ENCODE results near the gene PARP2.

PARP2 gene

GRCh38 chr14:20383032-20383431 lies 39.6 kb downstream of the PARP2 start:
- H3K36me3 ChIP-seq (ENCODE audit: control insufficient read depth, insufficient read depth, low read length) = peaks cover 68% of the 10 kb centered on the region

GRCh38 chr14:20383636-20384035 lies 40.2 kb downstream of the PARP2 start:
- H3K9ac ChIP-seq (ENCODE audit: low read depth, low read length) = no peak overlapping the region
- H3K36me3 ChIP-seq (ENCODE audit: control insufficient read depth, insufficient read depth, low read length) = peaks cover 63% of the 10 kb centered on the region
- no peaks in the 10 kb centered on the region for H3K9me3 ChIP-seq (ENCODE audit: control insufficient read depth, insufficient read depth, low read length)
- no peaks in the 10 kb centered on the region for H3K4me1 ChIP-seq (ENCODE audit: control insufficient read depth, insufficient read depth, low read length)
- H3K4me3 ChIP-seq (ENCODE audit: low read depth, low read length) = no peak overlapping the region
- H3K27me3 ChIP-seq (ENCODE audit: control insufficient read depth, insufficient read depth, low read length) = no peaks in the 10 kb centered on the region

More at GRCh38 chr14:20383032-20383431, 39.6 kb downstream of the PARP2 start:
- Histone ChIP-seq H3K4me3 (ENCODE audit: low read depth, low read length) (no peak overlapping the region), H3K9ac (ENCODE audit: low read depth, low read length) (no peak overlapping the region), H3K9me3 (ENCODE audit: control insufficient read depth, insufficient read depth, low read length) (no peaks in the 10 kb centered on the region), H3K27me3 (ENCODE audit: control insufficient read depth, insufficient read depth, low read length) (no peaks in the 10 kb centered on the region), H3K4me1 (ENCODE audit: control insufficient read depth, insufficient read depth, low read length) (no peaks in the 10 kb centered on the region)

GRCh38 chr14:20384321-20384720 lies 40.9 kb downstream of the PARP2 start:
- H3K4me1 ChIP-seq (ENCODE audit: control insufficient read depth, insufficient read depth, low read length) = no peaks in the 10 kb centered on the region
- H3K9me3 ChIP-seq (ENCODE audit: control insufficient read depth, insufficient read depth, low read length) = no peaks in the 10 kb centered on the region
- H3K4me3 ChIP-seq (ENCODE audit: low read depth, low read length) = no peak overlapping the region
- H3K27me3 ChIP-seq (ENCODE audit: control insufficient read depth, insufficient read depth, low read length) = no peaks in the 10 kb centered on the region
- H3K9ac ChIP-seq (ENCODE audit: low read depth, low read length) = no peak overlapping the region
- H3K36me3 ChIP-seq (ENCODE audit: control insufficient read depth, insufficient read depth, low read length) = peaks cover 57% of the 10 kb centered on the region

DNA sequence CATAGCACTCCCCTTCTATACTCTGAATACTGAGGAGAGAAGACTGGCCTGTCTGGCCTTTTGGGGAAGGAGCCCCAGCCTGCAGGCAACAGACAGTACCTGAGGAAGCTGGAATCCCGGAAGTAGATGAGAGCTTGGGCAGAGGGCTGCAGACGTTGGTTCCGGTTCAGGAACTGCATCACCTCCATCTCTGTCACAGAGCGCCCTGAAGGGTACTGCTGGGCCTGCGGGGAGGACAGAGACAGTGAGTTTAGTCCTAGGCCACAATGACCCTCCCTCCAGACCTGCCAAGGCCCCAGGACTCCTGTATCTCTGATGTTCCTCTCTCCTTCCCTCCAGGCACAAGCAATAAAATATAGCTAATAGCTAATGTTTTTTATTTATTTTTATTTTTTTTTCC lies 41.5 kb downstream of the PARP2 start:
- no peaks in the 10 kb centered on the region for H3K27me3 ChIP-seq (ENCODE audit: control insufficient read depth, insufficient read depth, low read length)
- H3K4me3 ChIP-seq (ENCODE audit: low read depth, low read length) = no peak overlapping the region
- peaks cover 51% of the 10 kb centered on the region for H3K36me3 ChIP-seq (ENCODE audit: control insufficient read depth, insufficient read depth, low read length)

GRCh38 chr14:20386276-20386855 lies 42.9 kb downstream of the PARP2 start:
- Histone ChIP-seq H3K27me3 (ENCODE audit: control insufficient read depth, insufficient read depth, low read length) (no peaks in the 10 kb centered on the region), H3K4me3 (ENCODE audit: low read depth, low read length) (no peak overlapping the region), H3K9ac (ENCODE audit: low read depth, low read length) (no peak overlapping the region), H3K36me3 (ENCODE audit: control insufficient read depth, insufficient read depth, low read length) (peaks cover 46% of the 10 kb centered on the region), H3K9me3 (ENCODE audit: control insufficient read depth, insufficient read depth, low read length) (no peaks in the 10 kb centered on the region), H3K4me1 (ENCODE audit: control insufficient read depth, insufficient read depth, low read length) (no peaks in the 10 kb centered on the region)

More for the DNA sequence above, 41.5 kb downstream of the PARP2 start:
- Histone ChIP-seq H3K9me3 (ENCODE audit: control insufficient read depth, insufficient read depth, low read length) (no peaks in the 10 kb centered on the region), H3K4me1 (ENCODE audit: control insufficient read depth, insufficient read depth, low read length) (no peaks in the 10 kb centered on the region), H3K9ac (ENCODE audit: low read depth, low read length) (no peak overlapping the region)

- peaks cover 38% of the 10 kb centered on the region for H3K36me3 ChIP-seq (ENCODE audit: control insufficient read depth, insufficient read depth, low read length)
Measured at GRCh38 chr14:20387576-20387975, 44.1 kb downstream of the PARP2 start.

DNA sequence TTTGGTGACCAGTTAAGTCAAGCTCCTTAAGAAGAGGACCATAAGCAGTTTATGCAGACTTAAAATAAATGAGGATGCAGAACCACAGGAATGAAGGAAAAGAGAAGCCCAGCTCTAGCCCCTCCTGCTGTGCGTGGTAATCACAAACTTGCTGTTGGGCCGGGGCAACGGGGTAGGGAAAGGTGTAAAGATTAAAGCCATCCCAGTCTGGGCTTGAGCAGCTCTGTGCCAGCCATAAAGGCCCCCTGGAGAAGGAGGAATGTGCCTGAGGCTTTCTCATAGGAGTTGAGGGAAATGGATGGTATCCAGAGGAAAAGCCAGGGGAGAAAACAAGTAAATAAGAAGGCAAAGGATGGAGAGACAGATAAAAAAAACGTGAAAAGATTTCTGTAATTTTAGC lies 44.7 kb downstream of the PARP2 start:
- no peaks in the 10 kb centered on the region for H3K9me3 ChIP-seq (ENCODE audit: control insufficient read depth, insufficient read depth, low read length)
- peaks cover 33% of the 10 kb centered on the region for H3K36me3 ChIP-seq (ENCODE audit: control insufficient read depth, insufficient read depth, low read length)
- H3K4me3 ChIP-seq (ENCODE audit: low read depth, low read length) = no peak overlapping the region
- H3K9ac ChIP-seq (ENCODE audit: low read depth, low read length) = no peak overlapping the region
- no peaks in the 10 kb centered on the region for H3K4me1 ChIP-seq (ENCODE audit: control insufficient read depth, insufficient read depth, low read length)
- H3K27me3 ChIP-seq (ENCODE audit: control insufficient read depth, insufficient read depth, low read length) = no peaks in the 10 kb centered on the region

More at GRCh38 chr14:20387576-20387975, 44.1 kb downstream of the PARP2 start:
- Histone ChIP-seq H3K4me1 (ENCODE audit: control insufficient read depth, insufficient read depth, low read length) (no peaks in the 10 kb centered on the region), H3K9me3 (ENCODE audit: control insufficient read depth, insufficient read depth, low read length) (no peaks in the 10 kb centered on the region), H3K27me3 (ENCODE audit: control insufficient read depth, insufficient read depth, low read length) (no peaks in the 10 kb centered on the region), H3K9ac (ENCODE audit: low read depth, low read length) (no peak overlapping the region), H3K4me3 (ENCODE audit: low read depth, low read length) (no peak overlapping the region)

DNA sequence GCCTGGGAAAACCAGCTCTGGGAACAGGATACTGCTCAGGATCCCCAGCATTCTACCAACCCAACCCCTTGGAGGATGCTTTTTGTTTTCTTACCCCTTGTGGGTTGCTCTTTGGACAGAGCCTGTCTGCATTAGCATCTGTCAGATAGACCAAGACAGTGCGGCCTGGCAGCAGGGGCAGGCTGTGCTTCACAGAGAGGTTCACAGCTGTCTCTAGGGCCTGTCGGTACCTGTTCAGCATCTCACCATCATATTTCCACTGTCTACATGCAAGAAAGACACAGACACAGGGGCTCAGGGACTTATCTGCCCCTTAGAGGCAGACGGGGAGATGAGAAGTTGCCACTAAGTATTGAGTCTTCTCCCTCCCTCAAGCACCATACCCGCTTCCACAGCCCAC lies 48.1 kb downstream of the PARP2 start:
- Histone ChIP-seq H3K9me3 (ENCODE audit: control insufficient read depth, insufficient read depth, low read length) (no peaks in the 10 kb centered on the region), H3K36me3 (ENCODE audit: control insufficient read depth, insufficient read depth, low read length) (peaks cover 4% of the 10 kb centered on the region), H3K4me3 (ENCODE audit: low read depth, low read length) (no peak overlapping the region), H3K9ac (ENCODE audit: low read depth, low read length) (no peak overlapping the region), H3K4me1 (ENCODE audit: control insufficient read depth, insufficient read depth, low read length) (no peaks in the 10 kb centered on the region), H3K27me3 (ENCODE audit: control insufficient read depth, insufficient read depth, low read length) (no peaks in the 10 kb centered on the region)

DNA sequence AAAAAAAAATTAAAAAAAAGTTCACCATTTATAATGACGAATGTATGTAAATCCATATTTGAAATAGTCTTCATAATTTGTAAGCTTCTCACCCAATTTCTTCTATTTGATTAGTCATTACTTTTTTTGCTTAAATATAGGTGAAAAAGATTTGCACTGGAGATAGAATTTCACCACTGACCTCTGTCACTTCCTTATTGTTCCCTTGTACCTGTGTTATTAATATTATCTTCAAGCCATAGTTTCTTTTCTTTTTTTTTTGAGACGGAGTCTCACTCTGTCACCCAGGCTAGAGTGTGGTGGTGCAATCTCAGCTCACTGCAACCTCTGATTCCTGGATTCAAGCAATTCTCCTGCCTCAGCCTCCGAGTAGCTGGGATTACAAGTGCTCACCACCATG lies 54.1 kb downstream of the PARP2 start:
- H3K4me3 ChIP-seq (ENCODE audit: low read depth, low read length) = no peak overlapping the region
- no peak overlapping the region for H3K9ac ChIP-seq (ENCODE audit: low read depth, low read length)
- no peaks in the 10 kb centered on the region for H3K27me3 ChIP-seq (ENCODE audit: control insufficient read depth, insufficient read depth, low read length)
- peaks cover 3% of the 10 kb centered on the region for H3K36me3 ChIP-seq (ENCODE audit: control insufficient read depth, insufficient read depth, low read length)
- no peaks in the 10 kb centered on the region for H3K4me1 ChIP-seq (ENCODE audit: control insufficient read depth, insufficient read depth, low read length)
- no peaks in the 10 kb centered on the region for H3K9me3 ChIP-seq (ENCODE audit: control insufficient read depth, insufficient read depth, low read length)

DNA sequence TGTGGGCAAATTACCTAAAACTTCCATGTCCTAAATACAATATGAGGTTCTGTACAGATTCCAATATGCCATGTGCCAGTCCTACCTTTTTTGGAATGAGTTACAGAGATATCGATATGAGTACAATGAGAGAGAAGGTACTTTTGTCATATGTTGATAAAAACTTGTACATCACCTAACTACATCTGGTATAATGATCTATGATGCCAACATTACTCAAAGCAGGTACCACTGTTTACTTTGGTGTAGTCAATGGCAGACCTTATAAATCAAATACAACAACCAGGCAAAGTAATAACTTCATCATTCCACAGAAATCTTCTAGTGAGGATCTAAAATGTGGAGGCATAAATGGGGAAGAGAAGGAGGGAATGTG lies 57.1 kb downstream of the PARP2 start:
- no peaks in the 10 kb centered on the region for H3K4me1 ChIP-seq (ENCODE audit: control insufficient read depth, insufficient read depth, low read length)
- H3K9ac ChIP-seq (ENCODE audit: low read depth, low read length) = no peak overlapping the region
- H3K27me3 ChIP-seq (ENCODE audit: control insufficient read depth, insufficient read depth, low read length) = no peaks in the 10 kb centered on the region
- peaks cover 6% of the 10 kb centered on the region for H3K36me3 ChIP-seq (ENCODE audit: control insufficient read depth, insufficient read depth, low read length)
- H3K9me3 ChIP-seq (ENCODE audit: control insufficient read depth, insufficient read depth, low read length) = no peaks in the 10 kb centered on the region
- no peak overlapping the region for H3K4me3 ChIP-seq (ENCODE audit: low read depth, low read length)

- H3K36me3 ChIP-seq (ENCODE audit: control insufficient read depth, insufficient read depth, low read length) = peaks cover 6% of the 10 kb centered on the region
- no peak overlapping the region for H3K9ac ChIP-seq (ENCODE audit: low read depth, low read length)
- no peak overlapping the region for H3K4me3 ChIP-seq (ENCODE audit: low read depth, low read length)
Measured at GRCh38 chr14:20400965-20401593, 57.6 kb downstream of the PARP2 start.

GRCh38 chr14:20403521-20403920 lies 60.1 kb downstream of the PARP2 start:
- no peaks in the 10 kb centered on the region for H3K9me3 ChIP-seq (ENCODE audit: control insufficient read depth, insufficient read depth, low read length)
- peaks cover 20% of the 10 kb centered on the region for H3K36me3 ChIP-seq (ENCODE audit: control insufficient read depth, insufficient read depth, low read length)
- no peak overlapping the region for H3K4me3 ChIP-seq (ENCODE audit: low read depth, low read length)
- no peaks in the 10 kb centered on the region for H3K4me1 ChIP-seq (ENCODE audit: control insufficient read depth, insufficient read depth, low read length)
- no peak overlapping the region for H3K9ac ChIP-seq (ENCODE audit: low read depth, low read length)
- H3K27me3 ChIP-seq (ENCODE audit: control insufficient read depth, insufficient read depth, low read length) = no peaks in the 10 kb centered on the region

More at GRCh38 chr14:20400965-20401593, 57.6 kb downstream of the PARP2 start:
- Histone ChIP-seq H3K4me1 (ENCODE audit: control insufficient read depth, insufficient read depth, low read length) (no peaks in the 10 kb centered on the region), H3K27me3 (ENCODE audit: control insufficient read depth, insufficient read depth, low read length) (no peaks in the 10 kb centered on the region), H3K9me3 (ENCODE audit: control insufficient read depth, insufficient read depth, low read length) (no peaks in the 10 kb centered on the region)

Data from iPS-15b (cell line).